LNCaP clone FGC (cell line): ENCODE measurements around the gene AHDC1.

Source experiments
- DNase-seq: peaks from one replicate; pipeline ENCODE4 v3.0.0-alpha.2; 2011; ENCODE audit warnings: low read depth
- H3K4me3 ChIP-seq: 2 replicates; pipeline ENCODE4 v1.5.1; 2011; ENCODE audit warnings: mild to moderate bottlenecking, low read depth, low read length, control low read depth
- CTCF ChIP-seq: IDR thresholded peaks from 2 replicates; pipeline ENCODE4 v1.5.1; 2012; ENCODE audit warnings: mild to moderate bottlenecking; ENCODE audit not compliant: control insufficient read depth, insufficient read depth; ENCODE audit errors: extremely low read depth

Gene AHDC1

DNA sequence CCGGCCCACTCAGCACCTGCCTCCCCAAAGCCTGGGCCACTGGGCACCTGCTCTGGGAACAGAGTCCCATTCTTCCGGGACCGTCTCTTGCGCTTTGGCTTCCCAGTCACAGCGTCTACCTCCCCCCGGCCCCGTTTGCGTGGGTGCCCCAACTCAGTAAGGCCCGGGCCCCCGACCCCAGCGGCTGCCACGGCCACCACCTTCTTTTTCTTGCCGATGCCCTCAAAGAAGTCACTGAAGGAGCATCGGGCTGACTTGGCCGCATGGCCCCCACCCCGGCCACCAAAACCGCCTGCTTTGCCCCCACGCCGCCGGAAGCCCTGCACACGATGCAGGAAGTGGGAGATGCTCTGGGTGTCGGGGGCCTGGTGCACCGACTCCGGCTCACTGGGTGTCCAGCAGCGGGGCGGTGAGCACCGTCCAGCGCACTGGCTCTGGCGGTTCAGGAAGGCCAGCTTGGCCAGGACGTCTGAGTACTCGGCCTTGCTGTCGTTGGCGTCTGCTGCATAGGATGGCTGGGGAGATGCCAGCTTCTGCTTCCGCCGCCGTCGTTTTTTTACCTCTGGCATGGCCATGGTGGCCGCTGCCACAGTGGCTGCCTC, 54.0 kb downstream of the AHDC1 start:
- TF ChIP-seq CTCF = no peak
- no peak for DNase-seq
- no peak overlapping the region for H3K4me3 ChIP-seq

GRCh38 chr1:27548858-27549719, 54.9 kb downstream of the AHDC1 start:
- H3K4me3 ChIP-seq = no peak overlapping the region
- no peak for TF ChIP-seq CTCF
- DNase-seq = no peak

DNA sequence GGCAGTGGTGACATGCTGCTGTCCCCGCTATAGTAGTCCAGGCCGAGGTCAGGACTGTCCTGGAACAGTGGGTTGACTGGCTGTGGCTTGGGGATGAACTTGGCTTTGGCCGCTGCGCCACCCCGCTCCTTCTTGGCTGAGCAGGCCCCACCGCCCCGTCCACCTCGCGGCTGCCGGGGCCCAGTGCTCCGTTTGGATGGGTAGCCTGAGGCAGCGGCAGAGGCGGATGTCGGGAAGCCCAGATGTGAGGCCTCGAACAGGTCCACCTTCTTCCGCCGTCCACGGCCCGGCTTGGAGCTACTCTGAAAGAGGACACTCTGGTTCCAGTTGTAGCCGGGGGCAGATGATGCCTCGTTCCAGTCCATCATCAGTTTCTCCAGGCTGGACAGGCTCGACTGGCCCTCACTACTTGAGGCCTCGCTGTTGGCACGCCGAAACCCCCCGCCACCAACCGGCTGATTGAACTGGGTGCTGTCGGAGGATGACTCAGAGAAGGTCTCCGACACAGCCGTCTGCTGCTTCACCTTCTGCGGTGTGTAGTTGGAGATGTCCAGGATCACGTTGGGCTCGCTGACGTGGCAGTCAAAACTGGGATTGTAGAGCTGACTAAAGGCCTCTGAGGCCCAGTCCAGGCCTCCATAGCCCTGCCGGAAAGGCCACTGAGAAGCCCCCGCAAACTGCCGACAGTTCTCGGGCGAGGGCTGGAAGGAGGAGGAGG, 55.6 kb downstream of the AHDC1 start:
- DNase-seq = no peak
- TF ChIP-seq CTCF = no peak
- no peak overlapping the region for H3K4me3 ChIP-seq

DNA sequence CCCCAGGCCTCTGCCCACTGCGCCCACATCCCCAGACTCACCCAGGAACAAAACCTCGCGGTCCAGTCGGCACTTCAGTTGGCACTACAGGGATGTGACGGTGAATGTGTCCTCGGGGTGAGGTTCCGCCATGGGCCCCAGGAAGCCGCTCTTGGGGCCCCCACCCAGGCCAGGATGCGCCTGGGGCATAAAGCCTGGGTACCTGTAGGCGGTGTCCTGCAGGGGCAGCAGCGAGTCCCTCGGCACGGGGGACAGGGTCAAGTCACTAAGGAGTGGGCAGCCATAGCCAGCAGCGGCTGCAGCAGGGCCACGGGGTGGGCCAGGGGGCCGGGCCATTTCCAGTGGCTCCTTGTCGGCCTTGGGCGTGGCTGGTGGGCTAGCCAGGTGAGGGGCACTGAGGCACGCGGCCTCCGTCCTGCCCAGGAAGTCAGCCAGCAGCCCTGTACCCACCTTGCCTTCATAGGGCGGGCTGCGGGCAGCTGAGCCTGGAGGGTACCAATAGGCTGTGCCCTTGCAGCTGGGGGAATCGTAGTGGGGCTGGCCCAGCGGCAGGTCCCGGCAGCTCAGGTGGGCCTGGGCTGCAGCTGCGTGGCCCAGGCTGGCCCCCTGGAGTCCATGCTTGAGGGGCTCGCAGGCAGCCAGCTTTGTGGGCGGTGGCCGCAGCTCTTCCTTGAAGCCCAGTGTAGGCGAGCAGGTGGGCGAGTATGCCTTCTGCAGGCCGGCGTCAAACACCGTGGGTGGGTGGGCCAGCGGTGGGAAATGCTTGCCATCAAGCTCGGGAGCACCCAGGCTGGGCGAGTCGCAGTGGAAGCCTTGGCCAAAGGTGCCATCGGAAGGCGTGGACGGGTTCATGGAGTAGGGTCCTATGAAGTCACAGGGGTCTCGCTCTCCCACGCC, 56.5 kb downstream of the AHDC1 start:
- H3K4me3 ChIP-seq = no peak overlapping the region
- TF ChIP-seq CTCF = no peak
- DNase-seq = no peak

GRCh38 chr1:27545876-27546275, 58.1 kb downstream of the AHDC1 start:
- no peak for DNase-seq
- H3K4me3 ChIP-seq = no peak overlapping the region

More at GRCh38 chr1:27545876-27546275, 58.1 kb downstream of the AHDC1 start:
- no peak for TF ChIP-seq CTCF
